ENCODE data around the gene GMIP. TPM values are rescaled to one million over a fixed set of nuclear protein-coding genes. Genes with fewer than 3 reads are reported as not detected.

Gene GMIP, protein sequence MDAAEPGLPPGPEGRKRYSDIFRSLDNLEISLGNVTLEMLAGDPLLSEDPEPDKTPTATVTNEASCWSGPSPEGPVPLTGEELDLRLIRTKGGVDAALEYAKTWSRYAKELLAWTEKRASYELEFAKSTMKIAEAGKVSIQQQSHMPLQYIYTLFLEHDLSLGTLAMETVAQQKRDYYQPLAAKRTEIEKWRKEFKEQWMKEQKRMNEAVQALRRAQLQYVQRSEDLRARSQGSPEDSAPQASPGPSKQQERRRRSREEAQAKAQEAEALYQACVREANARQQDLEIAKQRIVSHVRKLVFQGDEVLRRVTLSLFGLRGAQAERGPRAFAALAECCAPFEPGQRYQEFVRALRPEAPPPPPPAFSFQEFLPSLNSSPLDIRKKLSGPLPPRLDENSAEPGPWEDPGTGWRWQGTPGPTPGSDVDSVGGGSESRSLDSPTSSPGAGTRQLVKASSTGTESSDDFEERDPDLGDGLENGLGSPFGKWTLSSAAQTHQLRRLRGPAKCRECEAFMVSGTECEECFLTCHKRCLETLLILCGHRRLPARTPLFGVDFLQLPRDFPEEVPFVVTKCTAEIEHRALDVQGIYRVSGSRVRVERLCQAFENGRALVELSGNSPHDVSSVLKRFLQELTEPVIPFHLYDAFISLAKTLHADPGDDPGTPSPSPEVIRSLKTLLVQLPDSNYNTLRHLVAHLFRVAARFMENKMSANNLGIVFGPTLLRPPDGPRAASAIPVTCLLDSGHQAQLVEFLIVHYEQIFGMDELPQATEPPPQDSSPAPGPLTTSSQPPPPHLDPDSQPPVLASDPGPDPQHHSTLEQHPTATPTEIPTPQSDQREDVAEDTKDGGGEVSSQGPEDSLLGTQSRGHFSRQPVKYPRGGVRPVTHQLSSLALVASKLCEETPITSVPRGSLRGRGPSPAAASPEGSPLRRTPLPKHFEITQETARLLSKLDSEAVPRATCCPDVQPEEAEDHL
- 4.1 and 4.4 TPM in 2 replicates for total RNA-seq (2012; rRNA removed)
- polyA plus RNA-seq (2012; rRNA removed) = 10.9 and 11.0 TPM in 2 replicates
- polyA plus RNA-seq (2012; cell fraction: cytosol; rRNA removed) = 6.2 and 7.6 TPM in 2 replicates
- polyA plus RNA-seq (2012; cell fraction: nucleus; rRNA removed; ENCODE audit: low replicate concordance) = 54.8 and 78.0 TPM in 2 replicates
- Bru-seq, nascent RNA = percentile 54 among the genes with signal in this experiment
- BruChase-seq, experiment 1, labeled RNA remaining after a 6-hour chase = percentile 76 among the genes with signal in this experiment
- BruChase-seq, experiment 2, labeled RNA remaining after a 2-hour chase = percentile 70 among the genes with signal in this experiment
- long read RNA-seq, partial matches to known transcripts = 4 of 11 reads
- long read RNA-seq, other reads (novel, unspliced or antisense) = 7 of 11 reads

DNA sequence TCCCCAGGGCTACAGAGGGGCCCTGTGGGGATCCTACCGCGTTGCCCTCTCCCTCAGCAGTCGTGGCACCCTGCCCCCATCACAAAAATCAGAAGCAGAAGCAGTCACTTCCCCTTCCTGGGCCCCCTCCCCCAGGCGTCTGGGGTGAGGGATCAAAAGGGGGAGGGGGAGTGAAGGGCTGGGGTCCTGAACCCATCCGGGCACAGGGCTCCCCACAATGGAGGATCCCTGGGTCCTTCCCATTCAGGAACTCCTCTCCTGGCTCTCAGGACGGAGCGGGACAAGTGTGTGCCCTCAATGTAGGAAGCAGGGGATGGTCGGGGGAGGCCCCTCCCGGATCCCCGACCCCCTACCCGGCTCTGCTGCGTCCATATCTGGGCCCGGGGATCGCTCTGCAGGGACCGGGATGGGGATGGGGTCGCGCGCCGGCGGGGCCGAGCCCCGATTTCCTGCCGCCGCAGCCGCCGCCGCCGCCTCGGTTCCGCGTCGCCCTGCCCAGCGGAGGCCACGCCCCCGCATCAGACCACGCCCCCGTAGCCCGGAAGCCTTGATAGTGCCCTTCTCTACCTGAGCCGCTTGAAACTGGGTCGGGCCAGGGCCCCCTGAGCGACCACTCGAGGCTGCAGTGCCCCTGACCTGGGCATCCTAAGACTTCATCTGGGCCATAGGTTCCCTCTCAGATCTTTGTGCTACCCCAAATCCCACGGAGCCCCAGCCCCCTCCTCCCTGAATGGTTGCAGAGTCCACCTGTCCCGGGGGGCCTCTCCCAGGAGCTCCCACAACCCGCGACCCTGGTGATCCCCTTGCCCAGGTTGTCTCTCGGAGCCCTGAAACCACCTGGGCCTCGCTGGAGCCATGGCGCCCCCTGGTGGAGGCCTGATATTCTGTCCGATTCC, at the start of gene GMIP:
Gene GMIP, minus strand, starts transcription at position 500 of the 896 bp plus-strand sequence. Its CDS starts 128 bp downstream, at position 372.
- WGBS, 2 experiments (ENCODE audit: extremely low coverage in 2 of 2, insufficient read length in 1 of 2) = 6% methylated on average over 18 of the region's 50 CpGs; no CpG with 5 or more reads in 1 of the 2 experiments
- intact Hi-C loops (cut with micrococcal nuclease) = loop anchor here (1.0 to 5.0 kb wide), 2 partner anchors 91 to 111 kb away; no protein-coding TSS in a partner anchor
- BruUV-seq (replicated peaks) = no TSS peak
- TF ChIP-seq POLR2A (IDR thresholded peaks at IDR 0.05; ENCODE audit: low read depth, low read length) = no peak
- no peak for TF ChIP-seq CEBPB (IDR thresholded peaks at IDR 0.05; ENCODE audit: low read depth, low read length)
- no peak for TF ChIP-seq MXI1 (IDR thresholded peaks at IDR 0.05; ENCODE audit: borderline replicate concordance, low read depth, low read length)
- TF ChIP-seq, protein P1, sequence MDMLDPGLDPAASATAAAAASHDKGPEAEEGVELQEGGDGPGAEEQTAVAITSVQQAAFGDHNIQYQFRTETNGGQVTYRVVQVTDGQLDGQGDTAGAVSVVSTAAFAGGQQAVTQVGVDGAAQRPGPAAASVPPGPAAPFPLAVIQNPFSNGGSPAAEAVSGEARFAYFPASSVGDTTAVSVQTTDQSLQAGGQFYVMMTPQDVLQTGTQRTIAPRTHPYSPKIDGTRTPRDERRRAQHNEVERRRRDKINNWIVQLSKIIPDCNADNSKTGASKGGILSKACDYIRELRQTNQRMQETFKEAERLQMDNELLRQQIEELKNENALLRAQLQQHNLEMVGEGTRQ (IDR thresholded peaks at IDR 0.05; ENCODE audit: low read depth, low read length) = no peak
- TF ChIP-seq RAD21 (IDR thresholded peaks at IDR 0.05; ENCODE audit: low read length) = peak; percentile 88
- no peak for TF ChIP-seq MAFK (IDR thresholded peaks at IDR 0.05; ENCODE audit: low read depth, low read length)
- TF ChIP-seq, protein P2, sequence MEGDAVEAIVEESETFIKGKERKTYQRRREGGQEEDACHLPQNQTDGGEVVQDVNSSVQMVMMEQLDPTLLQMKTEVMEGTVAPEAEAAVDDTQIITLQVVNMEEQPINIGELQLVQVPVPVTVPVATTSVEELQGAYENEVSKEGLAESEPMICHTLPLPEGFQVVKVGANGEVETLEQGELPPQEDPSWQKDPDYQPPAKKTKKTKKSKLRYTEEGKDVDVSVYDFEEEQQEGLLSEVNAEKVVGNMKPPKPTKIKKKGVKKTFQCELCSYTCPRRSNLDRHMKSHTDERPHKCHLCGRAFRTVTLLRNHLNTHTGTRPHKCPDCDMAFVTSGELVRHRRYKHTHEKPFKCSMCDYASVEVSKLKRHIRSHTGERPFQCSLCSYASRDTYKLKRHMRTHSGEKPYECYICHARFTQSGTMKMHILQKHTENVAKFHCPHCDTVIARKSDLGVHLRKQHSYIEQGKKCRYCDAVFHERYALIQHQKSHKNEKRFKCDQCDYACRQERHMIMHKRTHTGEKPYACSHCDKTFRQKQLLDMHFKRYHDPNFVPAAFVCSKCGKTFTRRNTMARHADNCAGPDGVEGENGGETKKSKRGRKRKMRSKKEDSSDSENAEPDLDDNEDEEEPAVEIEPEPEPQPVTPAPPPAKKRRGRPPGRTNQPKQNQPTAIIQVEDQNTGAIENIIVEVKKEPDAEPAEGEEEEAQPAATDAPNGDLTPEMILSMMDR (conservative IDR thresholded peaks at IDR 0.05; ENCODE audit: low read depth, low read length) = peak; percentile 80
- no peak for TF ChIP-seq BHLHE40 (IDR thresholded peaks at IDR 0.05; ENCODE audit: low read depth, low read length)

More for the DNA sequence above, at the start of gene GMIP:
- POLR2A ChIA-PET (ENCODE audit: unreplicated experiment) = no interaction called here
- Histone ChIP-seq H3K18ac (ENCODE audit: low read depth, low read length) (no peak within 1 kb of the TSS), H3K23ac (ENCODE audit: low read depth, low read length) (peak within 1 kb of the TSS; percentile 84), H3K9me1 (ENCODE audit: insufficient read depth, low read length) (peaks cover 3% of the 10 kb centered on the region; the same call in 1 of the 2 replicates), H3K14ac (replicated peaks; ENCODE audit: low read depth, low read length) (peak within 1 kb of the TSS; percentile 67), H4K5ac (ENCODE audit: low read depth, low read length) (0 out of 2 replicates have a peak within 1 kb of the TSS, but pooled peaks have one; percentile 29), H2BK15ac (ENCODE audit: low read depth, low read length) (no peak within 1 kb of the TSS), H3K9me3 (ENCODE audit: control insufficient read depth, insufficient read depth, low read length) (no peaks in the 10 kb centered on the region), H4K20me1 (ENCODE audit: insufficient read depth, low read length) (0 out of 2 replicates have a peak, but pooled peaks cover 3% of the 10 kb centered on the region), H2AK5ac (ENCODE audit: low read depth, low read length) (peak within 1 kb of the TSS; percentile 79), H3K4me3 (ENCODE audit: insufficient read depth, low read depth, low read length) (peak within 1 kb of the TSS; percentile 69), H3K36me3 (ENCODE audit: control insufficient read depth, insufficient read depth, low read length) (peaks cover 29% of the 10 kb centered on the region), H4K91ac (ENCODE audit: insufficient read depth, low read depth, low read length) (no peak within 1 kb of the TSS; the same call in 1 of the 2 replicates), H3K4me1 (ENCODE audit: control insufficient read depth, insufficient read depth, low read length) (0 out of 2 replicates have a peak, but pooled peaks cover 2% of the 10 kb centered on the region), H3K27me3 (ENCODE audit: control insufficient read depth, insufficient read depth, low read length) (no peaks in the 10 kb centered on the region), H2BK120ac (ENCODE audit: low read depth, low read length) (no peak within 1 kb of the TSS), H3K4me2 (ENCODE audit: low read depth, low read length) (peak within 1 kb of the TSS; percentile 91), H3K56ac (ENCODE audit: extremely low read depth, insufficient read depth, low read length) (peak within 1 kb of the TSS; percentile 41; the same call in 1 of the 2 replicates), H2BK5ac (ENCODE audit: low read depth, low read length, poor library complexity, severe bottlenecking) (peak within 1 kb of the TSS; percentile 18), H4K8ac (ENCODE audit: low read depth in 2 of 2, low read length in 2 of 2) (peak within 1 kb of the TSS; percentile 20 to 49; a peak in 1 of 4 replicates), H2BK20ac (ENCODE audit: low read depth, low read length) (no peak within 1 kb of the TSS), H3K27ac (ENCODE audit: insufficient read depth, low read length) (peak within 1 kb of the TSS; percentile 37), H2AFZ (replicated peaks; ENCODE audit: low read length, poor library complexity) (peak within 1 kb of the TSS; percentile 94), H3K79me1 (ENCODE audit: low read depth in 1 of 2, low read length in 2 of 2) (peaks cover 3 to 19% of the 10 kb centered on the region in 2 experiments), H3K9ac (ENCODE audit: low read depth, low read length) (peak within 1 kb of the TSS; percentile 73), H3K4ac (ENCODE audit: low read depth, low read length) (peak within 1 kb of the TSS; percentile 73), H2AK9ac (replicated peaks; ENCODE audit: low read depth, low read length, poor library complexity) (peak within 1 kb of the TSS; percentile 94)
- in situ Hi-C loops (cut with MboI; ENCODE audit: low sequenced_read_pairs) = loop anchor here (5.0 to 25.0 kb wide), 2 partner anchors 106 to 256 kb away; partner anchors contain the start of gene CILP2
- ATAC-seq (ENCODE audit: low read depth) (peak; percentile 89), DNase-seq (peak; percentile 29)
- dilution Hi-C loops (cut with HindIII; ENCODE audit: low sequenced_read_pairs, unreplicated experiment) = no loop called here
- CTCF ChIA-PET = interaction anchor here (0.9 to 1.7 kb wide), 4 partner anchors 10 to 114 kb away, joined by 3 to 11 read pairs (median 4); no protein-coding TSS in a partner anchor
